Adipocyte (in vitro differentiated cells): ENCODE measurements around the gene ADGRL2.

Experiments used
- DNase-seq: peaks from one replicate; pipeline ENCODE4 v3.0.0-alpha.2; 2015; ENCODE audit warnings: low read depth
- H3K27me3 ChIP-seq: replicated peaks from 2 replicates; pipeline ENCODE4 v1.7.0; 2013; ENCODE audit warnings: mild to moderate bottlenecking, low read length, moderate library complexity; ENCODE audit not compliant: control insufficient read depth, insufficient read depth
- H3K36me3 ChIP-seq: 2 replicates; pipeline ENCODE4 v1.7.0; 2013; ENCODE audit warnings: low read length, mild to moderate bottlenecking, moderate library complexity; ENCODE audit not compliant: control insufficient read depth, insufficient read depth, severe bottlenecking
- H3K4me1 ChIP-seq: 2 replicates; pipeline ENCODE4 v1.7.0; 2013; ENCODE audit warnings: mild to moderate bottlenecking, low read length, moderate library complexity; ENCODE audit not compliant: control insufficient read depth, insufficient read depth
- H3K4me3 ChIP-seq: 2 replicates; pipeline ENCODE4 v1.7.0; 2013; ENCODE audit warnings: mild to moderate bottlenecking, low read length, moderate library complexity
- H3K9ac ChIP-seq: 2 replicates; pipeline ENCODE4 v1.7.0; 2013; ENCODE audit warnings: mild to moderate bottlenecking, low read length, moderate library complexity
- H3K9me3 ChIP-seq: 2 replicates; pipeline ENCODE4 v1.7.0; 2013; ENCODE audit warnings: mild to moderate bottlenecking, low read length, moderate library complexity; ENCODE audit not compliant: control insufficient read depth

The ADGRL2 gene

DNA sequence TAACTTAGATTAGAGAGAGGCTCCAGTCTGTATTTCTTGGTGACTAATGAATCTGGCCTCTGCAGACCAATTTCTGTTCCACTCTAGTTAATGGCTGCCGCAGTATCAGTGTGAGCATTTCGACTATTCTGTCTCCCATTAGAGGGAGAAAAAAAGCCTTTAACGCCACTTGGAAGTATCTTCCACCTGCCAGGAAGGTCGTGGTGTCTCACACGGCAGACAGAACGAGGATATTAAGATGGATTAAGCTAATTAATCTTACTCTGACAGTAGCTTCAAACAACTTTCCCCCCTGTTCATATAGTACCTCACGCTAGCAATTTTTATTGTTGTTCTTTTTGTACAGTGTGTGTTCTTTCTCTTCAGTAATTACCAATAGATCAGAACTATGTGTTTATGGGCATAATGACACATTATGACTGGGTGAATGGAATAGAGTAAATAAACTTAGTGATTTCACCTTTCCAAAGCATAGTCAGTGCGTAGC, 153.8 kb downstream of the ADGRL2 start:
- H3K4me1 ChIP-seq, result no peaks in the 10 kb centered on the region
- no peak overlapping the region for H3K9ac ChIP-seq
- no peaks in the 10 kb centered on the region for H3K9me3 ChIP-seq
- DNase-seq, result no peak
- no peaks in the 10 kb centered on the region for H3K27me3 ChIP-seq
- H3K36me3 ChIP-seq, result peaks cover 54% of the 10 kb centered on the region
- H3K4me3 ChIP-seq, result no peak overlapping the region

DNA sequence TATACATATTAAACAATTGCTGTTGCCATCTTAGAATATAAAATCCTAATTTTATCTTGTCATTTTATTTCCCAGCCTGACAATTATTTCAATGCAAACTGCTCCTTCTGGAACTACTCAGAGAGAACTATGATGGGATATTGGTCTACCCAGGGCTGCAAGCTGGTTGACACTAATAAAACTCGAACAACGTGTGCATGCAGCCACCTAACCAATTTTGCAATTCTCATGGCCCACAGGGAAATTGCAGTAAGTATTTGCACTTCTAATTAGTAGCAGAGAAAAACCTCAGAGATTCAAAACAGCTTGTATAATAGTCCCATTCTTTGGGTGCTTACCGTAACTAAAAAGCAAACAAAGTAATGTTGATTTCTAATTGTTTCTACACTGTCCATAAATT, 167.2 kb downstream of the ADGRL2 start:
- Histone ChIP-seq H3K36me3 (peaks cover 42% of the 10 kb centered on the region), H3K9me3 (no peaks in the 10 kb centered on the region), H3K9ac (no peak overlapping the region), H3K4me1 (no peaks in the 10 kb centered on the region), H3K27me3 (no peaks in the 10 kb centered on the region), H3K4me3 (no peak overlapping the region)
- no peak for DNase-seq

DNA sequence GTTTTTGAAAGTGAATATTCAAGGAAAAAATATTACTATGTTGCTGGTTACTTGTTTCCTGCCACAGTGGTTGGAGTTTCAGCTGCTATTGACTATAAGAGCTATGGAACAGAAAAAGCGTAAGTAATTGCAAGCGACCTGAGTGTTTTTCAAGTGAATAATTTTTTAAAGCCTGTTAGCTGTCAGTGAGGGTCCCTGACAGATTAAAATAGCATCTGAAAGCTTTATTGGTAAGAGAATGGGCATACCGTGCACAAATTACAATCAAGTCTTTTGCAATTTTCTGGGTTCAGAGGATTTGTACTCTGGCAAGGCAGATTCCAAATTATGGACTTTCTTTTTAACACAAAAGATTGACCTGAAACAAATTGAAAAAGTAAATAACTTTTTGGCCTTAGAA, 169.7 kb downstream of the ADGRL2 start:
- H3K27me3 ChIP-seq, result no peaks in the 10 kb centered on the region
- H3K9me3 ChIP-seq, result no peaks in the 10 kb centered on the region
- H3K36me3 ChIP-seq, result peaks cover 58% of the 10 kb centered on the region
- no peak overlapping the region for H3K4me3 ChIP-seq
- no peak for DNase-seq
- no peak overlapping the region for H3K9ac ChIP-seq
- H3K4me1 ChIP-seq, result no peaks in the 10 kb centered on the region

DNA sequence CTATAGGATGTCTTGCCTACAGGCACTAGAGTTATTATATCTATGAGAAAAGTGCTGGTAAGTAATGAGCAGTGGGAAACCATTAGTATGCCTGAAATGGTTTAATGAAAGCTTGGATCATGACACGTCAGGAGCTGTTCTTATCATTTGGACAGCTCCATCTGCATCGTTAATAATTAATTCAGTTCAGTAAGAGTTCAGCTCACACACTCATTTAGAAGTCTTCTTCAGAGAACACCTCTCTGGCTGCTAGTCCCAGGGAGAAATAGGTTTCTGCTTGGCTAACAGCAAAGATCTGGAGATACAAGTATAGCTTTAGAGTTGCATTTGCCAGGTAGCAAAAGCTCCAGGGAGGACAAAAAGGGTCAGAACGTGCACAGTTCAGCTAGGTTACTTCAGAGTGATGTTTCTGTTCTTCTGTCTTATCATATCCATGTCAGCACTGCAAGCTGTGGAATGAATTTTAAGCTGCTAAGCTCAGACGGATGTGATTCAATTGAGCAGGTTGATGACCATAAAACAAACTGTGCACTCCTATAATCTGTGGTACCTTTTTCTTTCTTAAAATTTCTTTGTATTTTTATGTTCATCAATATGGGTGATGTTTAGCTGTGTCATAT, 173.6 kb downstream of the ADGRL2 start:
- H3K4me1 ChIP-seq, result no peaks in the 10 kb centered on the region
- no peaks in the 10 kb centered on the region for H3K27me3 ChIP-seq
- H3K36me3 ChIP-seq, result peaks cover 30% of the 10 kb centered on the region
- DNase-seq, result no peak
- H3K4me3 ChIP-seq, result no peak overlapping the region
- H3K9ac ChIP-seq, result no peak overlapping the region
- H3K9me3 ChIP-seq, result no peaks in the 10 kb centered on the region

DNA sequence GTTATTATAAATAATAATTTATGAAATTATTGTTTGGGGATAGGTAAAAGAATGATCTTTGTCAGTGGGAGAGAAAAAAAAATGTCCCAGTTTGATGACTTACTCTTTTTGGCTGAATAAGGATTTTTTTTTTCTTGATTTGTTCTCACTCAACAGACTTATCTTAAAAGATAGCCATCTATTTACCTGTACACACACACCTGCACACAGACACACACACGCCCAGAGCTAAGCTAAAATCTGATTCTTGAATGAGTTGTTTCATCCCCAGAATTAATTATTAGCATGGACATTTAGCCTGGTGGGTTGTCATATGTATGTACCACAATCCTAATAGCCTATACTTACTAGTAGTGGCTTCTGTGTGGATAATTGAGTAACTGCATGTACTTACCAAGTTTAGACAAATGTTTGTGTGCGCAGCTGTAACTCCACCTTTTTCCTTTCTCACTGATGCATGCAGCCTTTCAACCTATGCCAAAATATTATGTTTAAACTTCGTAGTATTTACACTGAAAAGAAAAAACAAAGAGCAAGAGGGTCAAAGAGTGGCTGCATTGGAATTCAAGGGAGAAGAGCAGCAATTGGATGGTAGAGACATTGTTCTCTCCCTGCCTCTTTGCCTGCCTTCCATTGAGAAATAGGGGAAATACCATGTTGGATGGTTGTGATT, 174.3 kb downstream of the ADGRL2 start:
- Histone ChIP-seq H3K4me1 (no peaks in the 10 kb centered on the region), H3K4me3 (no peak overlapping the region), H3K36me3 (peaks cover 26% of the 10 kb centered on the region), H3K9ac (no peak overlapping the region), H3K27me3 (no peaks in the 10 kb centered on the region), H3K9me3 (no peaks in the 10 kb centered on the region)
- DNase-seq, result no peak

DNA sequence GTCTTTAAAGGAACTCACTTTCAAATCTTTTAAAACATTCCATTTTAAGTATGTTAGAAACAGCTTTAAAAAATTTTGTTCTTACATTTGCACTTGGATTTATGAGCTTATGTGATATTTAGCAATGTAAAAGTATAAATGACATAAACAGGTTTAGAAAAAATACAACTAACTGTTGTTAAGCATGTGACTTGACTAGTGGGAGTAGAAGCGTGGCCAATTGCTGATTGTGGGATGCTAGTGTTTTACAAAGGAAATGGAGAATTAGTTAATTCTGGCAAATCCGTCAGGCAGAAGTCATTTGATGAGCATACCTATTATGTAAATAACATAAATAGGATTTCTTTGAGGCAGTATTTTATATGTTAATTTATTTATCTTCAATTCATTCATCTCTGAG, 175.8 kb downstream of the ADGRL2 start:
- Histone ChIP-seq H3K4me1 (no peaks in the 10 kb centered on the region), H3K27me3 (no peaks in the 10 kb centered on the region), H3K9ac (no peak overlapping the region), H3K36me3 (peaks cover 27% of the 10 kb centered on the region), H3K9me3 (no peaks in the 10 kb centered on the region), H3K4me3 (no peak overlapping the region)
- DNase-seq, result no peak

DNA sequence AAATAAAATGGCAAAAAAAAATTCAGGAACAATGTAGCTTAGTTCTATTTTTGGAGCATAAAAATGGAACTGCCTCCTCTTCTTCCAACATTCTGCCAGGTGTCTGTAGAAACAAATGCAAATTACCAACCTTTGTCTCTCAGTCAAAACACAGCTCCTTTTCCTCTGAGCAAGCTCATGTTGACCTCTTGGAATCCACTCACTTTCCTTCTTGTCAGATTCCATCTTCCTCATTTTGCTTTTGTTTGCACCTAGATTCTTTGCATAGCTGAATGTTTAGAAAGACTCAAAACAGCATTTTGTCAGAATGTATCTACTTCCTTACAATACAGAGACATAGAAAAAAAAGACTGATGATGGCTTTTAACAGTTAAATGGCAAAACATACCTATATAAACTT, 178.2 kb downstream of the ADGRL2 start:
- H3K9me3 ChIP-seq, result no peaks in the 10 kb centered on the region
- H3K4me1 ChIP-seq, result no peaks in the 10 kb centered on the region
- DNase-seq, result peak; percentile 17
- H3K9ac ChIP-seq, result no peak overlapping the region
- no peak overlapping the region for H3K4me3 ChIP-seq
- no peaks in the 10 kb centered on the region for H3K27me3 ChIP-seq
- H3K36me3 ChIP-seq, result peaks cover 43% of the 10 kb centered on the region

DNA sequence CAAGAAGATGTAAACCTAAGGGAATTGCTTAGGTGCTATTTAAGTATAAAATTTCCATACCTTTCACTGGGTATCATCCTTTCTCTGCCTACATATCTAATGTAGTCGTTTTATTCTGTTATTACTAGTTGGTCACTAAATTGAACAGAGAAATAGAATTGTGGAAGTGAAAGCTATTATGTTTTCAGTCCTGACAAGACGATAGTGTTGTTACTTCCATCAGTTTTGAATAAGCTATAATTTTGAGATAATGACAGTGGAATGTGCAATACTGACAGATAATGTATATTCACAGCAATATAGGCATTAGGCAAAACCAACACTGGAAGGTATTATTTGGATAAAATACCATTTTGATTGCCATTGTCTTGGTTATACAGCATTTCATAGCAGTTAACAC, 181.8 kb downstream of the ADGRL2 start:
- Histone ChIP-seq H3K27me3 (no peaks in the 10 kb centered on the region), H3K9ac (no peak overlapping the region), H3K9me3 (no peaks in the 10 kb centered on the region), H3K4me3 (no peak overlapping the region), H3K36me3 (peaks cover 64% of the 10 kb centered on the region), H3K4me1 (no peaks in the 10 kb centered on the region)
- DNase-seq, result no peak

DNA sequence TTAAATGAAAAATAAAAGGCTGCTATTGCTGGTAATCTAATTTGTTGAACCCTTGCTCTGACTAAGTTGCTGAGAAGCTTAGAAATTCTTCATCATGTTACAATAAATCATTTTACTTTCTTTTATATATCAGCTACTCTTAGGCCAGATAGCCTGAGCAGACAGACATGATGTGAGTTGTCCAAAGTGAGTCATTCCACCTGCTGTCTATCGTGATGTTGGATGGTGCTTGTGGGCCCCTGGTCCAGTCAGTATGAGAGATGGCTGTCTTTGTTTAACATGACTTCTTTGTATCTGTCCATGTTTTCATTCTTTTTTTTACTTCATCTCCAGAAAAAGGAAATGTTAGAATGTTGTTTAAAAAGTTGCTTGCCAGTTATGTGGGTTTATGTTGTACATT, 188.8 kb downstream of the ADGRL2 start:
- no peaks in the 10 kb centered on the region for H3K27me3 ChIP-seq
- H3K4me1 ChIP-seq, result no peaks in the 10 kb centered on the region
- H3K36me3 ChIP-seq, result peaks cover 60% of the 10 kb centered on the region
- H3K4me3 ChIP-seq, result no peak overlapping the region
- H3K9me3 ChIP-seq, result no peaks in the 10 kb centered on the region
- no peak for DNase-seq
- no peak overlapping the region for H3K9ac ChIP-seq

DNA sequence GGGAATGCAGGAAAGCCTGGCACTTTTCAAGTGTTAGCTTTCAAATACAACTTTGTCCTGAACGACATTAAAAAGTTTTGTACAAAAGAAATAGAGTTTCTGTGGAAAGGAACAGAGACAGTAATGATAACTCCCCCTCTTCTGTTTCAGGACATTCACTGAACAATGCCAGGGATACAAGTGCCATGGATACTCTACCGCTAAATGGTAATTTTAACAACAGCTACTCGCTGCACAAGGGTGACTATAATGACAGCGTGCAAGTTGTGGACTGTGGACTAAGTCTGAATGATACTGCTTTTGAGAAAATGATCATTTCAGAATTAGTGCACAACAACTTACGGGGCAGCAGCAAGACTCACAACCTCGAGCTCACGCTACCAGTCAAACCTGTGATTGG, 189.5 kb downstream of the ADGRL2 start:
- no peak for DNase-seq
- H3K9me3 ChIP-seq, result no peaks in the 10 kb centered on the region
- H3K9ac ChIP-seq, result no peak overlapping the region
- H3K27me3 ChIP-seq, result no peaks in the 10 kb centered on the region
- H3K4me1 ChIP-seq, result no peaks in the 10 kb centered on the region
- no peak overlapping the region for H3K4me3 ChIP-seq
- H3K36me3 ChIP-seq, result peaks cover 53% of the 10 kb centered on the region

DNA sequence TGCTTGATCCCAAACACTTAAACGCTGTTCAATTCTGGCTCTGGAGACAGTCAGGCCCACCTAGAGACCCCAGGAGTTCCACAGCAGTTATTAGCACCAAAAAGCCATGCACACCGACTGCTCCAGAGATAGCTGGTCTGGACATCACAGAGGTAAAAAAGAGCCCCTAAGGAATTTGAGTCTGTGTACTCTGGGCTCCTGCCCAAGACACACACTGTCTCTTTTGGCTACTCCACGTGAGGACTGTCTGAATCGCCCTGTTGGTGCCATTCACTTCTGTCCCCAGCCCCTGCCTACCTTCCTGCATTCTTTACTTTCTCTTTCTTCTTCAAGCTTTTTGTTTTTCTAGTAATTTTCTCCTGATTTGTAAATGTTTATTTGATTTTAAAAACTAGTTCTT, 197.4 kb downstream of the ADGRL2 start:
- no peak for DNase-seq
- H3K4me3 ChIP-seq, result no peak overlapping the region
- peaks cover 7% of the 10 kb centered on the region for H3K4me1 ChIP-seq
- H3K9me3 ChIP-seq, result no peaks in the 10 kb centered on the region
- H3K36me3 ChIP-seq, result no peaks in the 10 kb centered on the region
- no peaks in the 10 kb centered on the region for H3K27me3 ChIP-seq
- H3K9ac ChIP-seq, result no peak overlapping the region

DNA sequence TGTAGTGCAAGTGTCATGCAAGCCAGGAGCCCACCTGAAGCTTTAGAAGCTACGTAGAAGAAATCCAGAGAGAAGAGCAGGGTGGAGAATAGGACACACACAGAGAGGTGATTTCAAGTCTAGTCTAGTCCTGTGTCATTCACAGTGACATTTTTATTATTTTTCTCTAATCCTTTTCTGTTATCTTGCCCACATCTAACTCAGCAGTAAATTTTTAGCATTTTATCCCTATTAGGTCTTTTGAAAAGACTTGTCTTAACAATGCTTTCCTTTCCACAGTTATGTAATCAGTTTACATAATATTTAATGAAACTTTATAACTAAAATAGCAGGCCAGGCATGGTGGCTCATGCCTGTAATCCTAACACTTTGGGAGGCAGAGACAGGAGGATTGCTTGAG, 198.6 kb downstream of the ADGRL2 start:
- Histone ChIP-seq H3K9ac (no peak overlapping the region), H3K36me3 (no peaks in the 10 kb centered on the region), H3K4me3 (no peak overlapping the region), H3K27me3 (no peaks in the 10 kb centered on the region), H3K9me3 (no peaks in the 10 kb centered on the region), H3K4me1 (peaks cover 7% of the 10 kb centered on the region)
- DNase-seq, result no peak
